Amniotic stem cell (primary cell): ENCODE data around the gene UQCR11.

Experiments used
- DNase-seq: peaks from one replicate; lab custom pipeline; 2025; lab: John Stamatoyannopoulos, UW

Gene UQCR11

GRCh38 chr19:1615156-1615765, 10.0 kb upstream of the UQCR11 start:
- DNase-seq, result no peak

DNA sequence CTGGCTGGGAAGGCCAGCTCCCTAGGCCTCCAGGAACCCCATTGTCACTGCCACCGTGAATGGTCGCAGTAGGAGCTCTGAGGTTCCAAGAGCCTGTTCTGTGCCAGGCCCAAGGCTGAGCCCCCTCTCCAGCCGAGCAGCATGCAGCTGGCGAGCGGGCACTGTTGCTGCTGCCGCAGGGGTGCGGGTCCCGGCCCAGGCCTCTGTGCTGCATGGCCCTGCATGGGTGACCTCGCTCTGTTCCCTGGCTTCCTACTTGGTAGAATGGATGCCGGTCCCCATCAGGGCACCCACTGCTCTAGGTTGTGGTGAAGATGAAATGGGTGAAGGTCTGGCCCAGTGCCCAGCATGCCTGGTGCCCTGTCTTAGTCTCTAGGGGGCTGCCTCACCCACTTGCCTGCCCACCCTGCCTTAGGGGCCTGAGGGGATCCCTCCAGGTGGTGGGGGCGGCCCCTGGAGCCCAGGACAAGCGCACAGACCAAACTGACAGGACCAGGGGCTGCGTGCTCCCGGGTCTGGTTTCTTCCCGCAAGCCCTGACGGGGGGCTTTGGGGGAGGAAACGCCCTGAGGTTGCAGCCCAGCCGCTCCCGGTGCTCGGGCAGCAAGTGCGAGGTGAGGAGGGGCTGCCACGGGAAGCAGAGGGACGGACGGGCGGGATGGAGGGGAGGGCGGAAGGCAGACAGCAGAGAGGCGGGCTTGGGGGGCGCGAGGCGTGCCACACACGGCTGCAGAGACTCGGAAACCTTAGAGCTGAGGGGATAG, 8.7 kb upstream of the UQCR11 start:
- no peak for DNase-seq

- DNase-seq, result no peak
Measured at GRCh38 chr19:1613146-1613545, 7.9 kb upstream of the UQCR11 start.

DNA sequence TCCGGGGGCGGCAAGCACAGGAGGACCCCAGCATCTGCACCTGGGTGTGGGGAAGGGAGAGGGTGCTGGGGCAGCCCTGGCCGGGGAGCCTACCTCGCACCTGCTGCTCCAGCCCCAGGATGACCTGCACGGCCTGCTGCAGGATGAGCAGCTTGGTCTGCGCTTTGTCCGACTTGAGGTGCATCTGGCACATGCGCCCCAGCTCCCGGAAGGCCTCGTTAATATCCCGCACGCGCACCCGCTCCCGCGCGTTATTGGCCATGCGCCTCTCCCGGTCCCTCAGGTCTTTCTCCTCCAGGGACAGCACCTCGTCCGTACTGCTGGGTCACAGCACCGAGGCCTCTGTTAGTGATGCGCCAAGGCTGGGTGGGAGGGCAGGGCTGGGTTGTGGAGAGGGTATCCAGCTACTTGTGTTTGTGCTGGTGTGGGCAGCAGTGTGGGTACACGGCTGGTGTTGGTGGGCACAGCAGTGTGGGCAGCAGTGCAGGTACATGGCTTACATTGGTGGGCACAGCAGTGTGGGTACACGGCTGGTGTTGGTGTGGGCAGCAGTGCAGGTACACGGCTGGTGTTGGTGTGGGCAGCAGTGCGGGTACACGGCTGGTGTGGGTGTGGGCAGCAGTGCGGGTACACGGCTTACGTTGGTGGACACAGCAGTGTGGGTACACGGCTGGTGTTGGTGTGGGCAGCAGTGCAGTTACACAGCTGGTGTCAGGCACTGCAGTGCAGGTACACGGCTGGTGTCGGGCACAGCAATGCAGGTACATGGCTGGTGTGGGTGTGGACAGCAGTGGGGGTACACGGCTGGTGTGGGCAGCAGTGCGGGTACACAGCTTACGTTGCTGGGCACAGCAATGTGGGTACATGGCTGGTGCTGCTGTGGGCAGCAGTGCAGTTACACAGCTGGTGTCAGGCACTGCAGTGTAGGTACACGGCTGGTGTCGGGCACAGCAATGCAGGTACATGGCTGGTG, 7.1 kb upstream of the UQCR11 start:
- DNase-seq, result no peak

DNA sequence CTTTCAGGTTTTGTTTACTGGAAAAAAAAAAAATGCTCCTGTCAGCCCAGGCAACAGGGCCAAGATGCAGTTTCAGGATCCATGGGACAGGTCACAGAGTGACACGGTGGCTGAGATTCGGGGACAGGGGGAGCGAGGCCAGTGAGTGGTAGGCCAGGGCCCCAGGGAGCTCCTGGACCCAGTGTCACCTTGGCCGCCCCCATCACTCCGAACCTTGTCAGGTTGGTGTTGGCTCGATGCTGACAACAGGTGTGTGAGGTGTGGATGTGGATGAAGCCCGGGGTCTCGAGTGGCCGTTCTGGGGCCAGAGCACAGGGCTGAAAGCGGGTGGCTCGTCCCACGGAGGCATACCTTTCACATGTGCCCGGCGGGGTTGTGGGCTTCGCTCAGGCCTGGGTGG, 6.1 kb upstream of the UQCR11 start:
- no peak for DNase-seq

DNA sequence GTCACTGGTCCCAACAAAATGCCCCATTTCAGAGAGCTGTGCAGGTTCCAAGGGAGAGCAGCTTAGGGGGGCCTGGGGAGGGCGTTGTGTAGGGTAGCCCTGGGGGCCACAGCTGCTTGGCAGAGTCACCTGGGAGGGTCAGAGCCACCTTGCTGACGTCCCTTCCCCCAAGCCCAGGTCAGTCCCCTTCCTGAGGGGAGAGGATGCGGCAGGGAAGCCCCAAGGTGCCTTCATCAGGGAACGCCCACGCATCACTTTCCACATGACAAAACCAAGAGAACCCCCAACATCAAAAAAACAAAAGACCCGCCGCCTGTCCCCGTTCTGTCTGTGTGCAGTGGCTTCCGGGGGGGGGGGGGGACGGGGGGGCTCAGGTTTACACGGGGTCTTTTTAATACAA, 5.3 kb upstream of the UQCR11 start:
- no peak for DNase-seq

DNA sequence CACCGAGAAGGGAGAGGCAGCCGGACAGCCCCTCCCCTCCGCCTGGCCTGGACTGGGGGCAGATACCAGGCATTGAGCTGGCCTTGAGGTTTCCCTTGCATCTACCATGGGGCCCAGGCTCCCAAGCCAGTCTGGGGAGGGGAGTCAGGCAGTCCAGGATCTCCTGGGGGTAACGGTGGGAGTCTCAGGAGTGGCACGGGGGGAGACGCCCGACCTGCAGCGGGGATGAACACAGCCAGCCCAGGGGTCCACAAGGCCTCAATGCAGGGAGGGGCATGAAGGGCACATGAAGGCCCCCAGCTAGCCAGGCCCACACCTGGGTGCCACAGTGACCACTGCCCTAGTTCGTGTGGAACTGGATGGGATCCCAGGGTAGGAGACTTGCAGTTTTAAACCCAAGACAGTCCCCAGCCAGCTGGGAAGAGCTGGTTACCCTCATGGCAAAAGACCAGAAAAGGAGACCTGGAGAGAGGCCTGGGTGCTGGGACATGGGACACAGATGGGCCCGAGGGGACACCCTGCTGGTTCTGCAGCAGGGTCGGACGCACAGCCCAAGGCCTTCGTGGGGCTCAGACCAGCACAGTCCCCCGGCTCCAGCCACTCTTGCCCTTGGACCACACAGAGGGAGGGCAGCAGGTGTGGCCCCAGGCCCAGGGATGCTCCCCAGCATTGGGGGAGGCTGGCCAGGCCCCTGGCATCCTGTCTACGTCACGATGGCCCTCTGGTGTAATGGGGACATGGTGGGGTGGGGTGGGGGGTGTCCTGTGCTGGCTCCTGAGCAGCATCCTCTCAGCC, 4.6 kb upstream of the UQCR11 start:
- no peak for DNase-seq

DNA sequence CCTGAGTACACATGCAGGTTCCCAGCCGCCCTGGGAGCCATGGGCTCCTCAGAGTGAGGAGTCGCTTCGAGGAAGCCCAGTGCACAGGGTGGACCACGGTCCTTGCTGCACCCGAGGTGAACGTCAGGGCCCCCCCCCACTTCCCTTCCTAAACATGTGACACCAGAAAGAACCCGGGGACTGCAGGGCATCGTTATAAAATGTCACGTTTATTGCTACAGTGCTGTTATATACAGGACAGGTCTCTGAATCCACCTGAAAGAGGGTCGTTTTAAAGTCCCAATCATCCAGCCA, 3.8 kb upstream of the UQCR11 start:
- no peak for DNase-seq

GRCh38 chr19:1608359-1609102, 3.3 kb upstream of the UQCR11 start:
- DNase-seq, result no peak

- no peak for DNase-seq
Measured at GRCh38 chr19:1606138-1606651, 933 bp upstream of the UQCR11 start.

- no peak for DNase-seq
Measured at GRCh38 chr19:1602091-1602707, 3.1 kb downstream of the UQCR11 start.

DNA sequence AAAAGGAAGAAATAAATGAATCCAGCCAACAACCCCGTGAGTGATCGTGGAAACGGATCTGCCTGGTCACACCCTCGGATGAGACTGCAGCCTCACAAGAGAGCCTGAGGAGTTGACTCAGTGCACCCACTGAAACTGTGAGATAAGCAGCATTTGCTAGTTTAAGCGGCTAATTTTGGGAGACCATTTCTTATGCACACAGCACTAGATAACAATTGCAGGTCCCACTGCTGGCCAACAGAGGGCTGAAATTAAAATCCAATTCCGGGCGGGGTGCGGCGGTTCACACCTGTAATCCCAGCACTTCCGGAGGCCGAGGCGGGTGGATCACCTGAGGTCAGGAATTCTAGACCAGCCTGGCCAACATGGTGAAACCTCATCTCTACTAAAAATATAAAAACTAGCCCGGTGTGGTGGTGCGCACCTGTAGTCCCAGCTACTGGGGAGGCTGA, 3.6 kb downstream of the UQCR11 start:
- no peak for DNase-seq

DNA sequence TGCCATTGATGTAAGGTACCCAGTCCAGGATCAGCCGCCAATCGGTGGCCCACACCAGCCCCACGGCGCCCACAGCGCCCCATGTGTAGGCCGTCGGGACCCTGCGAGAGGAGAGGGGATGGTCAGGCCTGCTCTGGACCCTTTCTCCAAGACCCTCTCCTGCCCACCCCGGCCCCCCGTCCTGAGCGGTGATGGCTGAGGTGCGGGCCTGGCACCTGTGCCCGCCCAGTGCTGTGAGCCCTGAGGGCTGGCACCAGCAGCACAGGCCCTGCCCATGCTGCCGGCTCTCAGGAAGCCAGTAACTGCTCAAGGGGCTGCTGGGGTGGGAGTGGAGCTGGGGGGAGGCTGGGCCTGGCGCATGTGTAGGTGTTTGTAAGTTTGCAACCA, 5.8 kb downstream of the UQCR11 start:
- DNase-seq, result no peak

GRCh38 chr19:1598777-1599459, 6.3 kb downstream of the UQCR11 start:
- DNase-seq, result no peak

DNA sequence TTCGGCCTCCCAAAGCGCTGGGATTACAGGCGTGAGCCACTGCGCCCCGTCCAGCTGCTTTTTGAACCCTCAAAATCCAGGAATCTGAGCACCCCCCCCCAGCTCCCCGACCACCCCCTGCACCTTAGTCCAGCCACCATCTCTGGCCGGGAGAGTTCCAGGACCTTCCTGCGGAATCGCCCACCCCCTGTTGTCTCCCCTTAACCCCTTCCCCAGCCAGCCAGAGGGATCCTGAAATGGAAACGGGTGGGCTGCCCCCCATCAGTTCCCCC, 11.8 kb downstream of the UQCR11 start:
- no peak for DNase-seq

DNA sequence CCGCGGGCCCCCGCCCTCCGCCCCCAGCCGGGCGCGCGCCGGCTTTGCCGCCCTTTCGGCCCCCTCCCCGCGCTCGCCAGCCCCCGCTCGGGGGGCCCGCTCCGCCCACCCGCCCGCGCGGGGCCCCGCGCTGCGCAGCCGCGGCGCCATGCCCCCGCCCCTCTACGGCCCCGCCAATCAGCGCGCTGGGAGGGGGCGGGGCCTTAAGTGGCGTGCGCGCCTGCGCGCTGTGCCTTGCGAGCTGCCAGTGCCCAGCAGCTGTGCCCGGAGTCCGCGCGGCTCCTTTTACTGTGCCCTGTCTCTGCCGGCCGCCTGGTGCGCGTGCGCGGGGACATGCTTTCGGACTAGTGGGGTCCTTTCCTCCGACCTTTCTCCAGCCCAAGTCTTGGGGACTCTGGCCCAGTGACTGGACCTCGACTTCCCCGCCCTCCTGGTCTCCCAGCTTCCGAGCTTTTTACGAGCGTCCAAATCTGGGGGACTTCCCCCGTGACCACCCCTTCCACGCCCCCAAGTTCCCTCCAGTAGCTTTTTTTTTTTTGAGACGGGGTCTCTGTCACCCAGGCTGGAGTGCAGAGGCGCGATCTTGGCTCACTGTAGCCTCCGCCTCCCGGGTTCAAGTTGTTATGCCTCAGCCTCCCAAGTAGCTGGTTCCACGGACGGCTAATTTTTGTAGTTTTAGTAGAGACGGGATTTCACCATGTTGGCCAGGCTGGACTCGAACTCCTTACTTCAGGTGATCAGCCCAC, 12.3 kb downstream of the UQCR11 start, which contains the start of gene MBD3:
Gene MBD3, minus strand, starts transcription at position 111 of the 746 bp plus-strand sequence. CDS start 234 bp downstream, outside the sequence.
- DNase-seq, result peak; percentile 74

- DNase-seq, result peak; percentile 72
Measured at GRCh38 chr19:1592024-1592754, 13.1 kb downstream of the UQCR11 start.

GRCh38 chr19:1591421-1592023, 13.7 kb downstream of the UQCR11 start:
- no peak for DNase-seq
